ENCODE results near the gene TBC1D24.

TBC1D24 gene

DNA sequence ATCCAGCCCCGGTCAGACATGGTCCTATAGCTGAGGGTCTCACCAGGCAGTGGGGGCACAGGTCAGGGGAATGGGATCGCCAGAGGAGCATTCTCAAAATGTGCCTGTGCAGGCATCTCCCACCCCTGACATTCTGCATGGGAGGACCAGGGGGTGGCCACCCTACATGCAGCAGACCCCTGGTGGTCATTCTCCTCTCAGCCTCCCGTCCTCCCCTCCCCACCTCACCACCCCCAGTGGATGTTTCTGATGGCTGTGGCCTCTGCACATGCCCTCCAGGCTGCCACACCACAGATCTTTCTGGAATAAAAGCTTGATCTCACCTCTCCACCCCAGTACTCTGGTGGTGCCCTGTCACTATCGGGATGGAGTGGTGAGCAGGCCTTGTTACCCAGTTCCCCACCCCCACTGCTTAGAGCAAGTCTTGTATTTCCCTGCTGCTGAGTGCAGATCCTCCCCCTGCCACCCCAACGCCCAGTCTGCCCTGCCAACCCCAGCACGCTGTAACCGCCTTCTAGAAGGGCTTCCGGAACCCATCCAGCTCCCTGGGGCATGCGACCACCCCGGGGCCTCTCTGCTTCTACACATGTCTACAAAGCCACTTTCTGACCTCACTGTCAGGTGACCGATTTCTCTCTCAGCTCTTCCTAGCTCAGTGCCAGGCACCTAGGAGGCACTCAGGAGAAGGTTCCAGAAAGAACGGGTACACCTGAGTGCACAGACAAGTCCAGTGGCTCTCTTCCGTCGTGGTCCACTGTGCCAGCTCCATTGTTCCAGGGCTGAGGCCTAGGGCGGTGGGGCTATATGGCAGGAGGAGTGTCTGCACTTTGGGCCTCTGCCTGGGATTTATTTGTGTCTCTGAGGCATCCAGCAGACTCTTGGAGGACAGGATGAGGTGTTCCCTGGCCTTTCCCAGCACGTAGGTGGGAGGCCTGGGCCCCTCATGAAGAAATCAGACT lies 9.3 kb downstream of the TBC1D24 start:
- DNase-seq, result no peak

DNA sequence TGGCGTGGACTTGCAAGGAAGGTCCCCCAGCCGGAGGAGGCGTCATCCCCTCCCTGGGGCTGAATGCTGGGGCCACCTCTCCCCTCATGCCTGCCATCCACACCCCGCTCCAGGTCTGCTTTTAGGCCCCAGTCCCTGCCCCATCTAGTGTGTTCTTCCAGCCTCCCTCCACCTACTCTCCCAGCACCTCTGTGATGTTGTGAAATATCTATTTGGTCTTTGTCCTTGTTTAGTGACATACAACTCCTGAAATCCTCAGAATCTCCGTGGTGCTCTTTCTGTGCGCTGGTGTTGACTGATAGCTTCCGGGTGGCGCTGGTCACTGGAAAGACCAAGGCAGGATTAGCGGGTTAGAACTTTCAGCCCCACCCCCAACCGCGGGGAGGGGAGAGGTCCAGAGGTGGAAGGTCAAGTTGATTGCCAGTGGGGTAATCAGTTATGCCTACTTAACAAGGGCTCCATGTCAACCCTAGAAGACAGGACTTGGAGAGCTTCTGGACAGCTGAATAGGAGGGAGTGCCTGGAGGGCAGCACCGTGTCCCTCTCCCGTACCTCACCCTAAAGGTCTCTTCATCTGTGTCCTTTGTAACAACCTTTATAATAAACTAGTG lies 10.1 kb downstream of the TBC1D24 start:
- no peak for DNase-seq

DNA sequence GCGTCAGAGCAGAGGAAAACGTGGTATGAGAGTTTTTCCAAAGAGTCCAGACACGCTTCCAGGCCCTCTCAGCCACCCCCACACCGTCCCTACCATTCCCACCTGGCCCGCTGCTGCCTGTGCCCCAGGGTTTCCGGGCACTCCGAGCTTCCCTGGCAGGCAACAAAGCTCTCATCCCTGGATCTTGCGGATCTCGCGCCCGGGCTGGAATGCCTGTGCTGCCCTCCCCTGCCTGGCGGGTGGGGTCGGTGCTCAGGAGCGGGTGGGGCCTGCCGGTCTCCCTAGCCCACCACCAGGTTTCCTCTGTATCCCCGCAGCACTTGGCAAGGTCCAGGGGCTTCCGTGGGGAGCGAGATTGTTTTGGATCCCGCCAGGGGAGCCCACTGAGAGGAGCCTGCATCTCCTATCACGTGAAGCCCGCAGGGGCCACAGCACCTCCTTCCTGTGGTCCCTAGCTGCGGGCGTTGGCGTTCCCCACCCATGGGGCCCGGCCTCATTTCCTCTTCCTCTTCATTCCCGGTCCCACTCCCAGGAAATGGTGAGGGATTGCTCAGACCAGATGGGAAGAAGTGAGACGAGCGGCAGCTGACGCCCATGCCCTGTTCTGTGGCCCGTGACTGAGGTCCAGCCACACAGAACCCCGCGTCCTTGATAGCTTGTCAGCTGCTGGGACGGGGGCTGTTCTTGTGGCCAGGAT lies 11.0 kb downstream of the TBC1D24 start:
- no peak for DNase-seq

DNA sequence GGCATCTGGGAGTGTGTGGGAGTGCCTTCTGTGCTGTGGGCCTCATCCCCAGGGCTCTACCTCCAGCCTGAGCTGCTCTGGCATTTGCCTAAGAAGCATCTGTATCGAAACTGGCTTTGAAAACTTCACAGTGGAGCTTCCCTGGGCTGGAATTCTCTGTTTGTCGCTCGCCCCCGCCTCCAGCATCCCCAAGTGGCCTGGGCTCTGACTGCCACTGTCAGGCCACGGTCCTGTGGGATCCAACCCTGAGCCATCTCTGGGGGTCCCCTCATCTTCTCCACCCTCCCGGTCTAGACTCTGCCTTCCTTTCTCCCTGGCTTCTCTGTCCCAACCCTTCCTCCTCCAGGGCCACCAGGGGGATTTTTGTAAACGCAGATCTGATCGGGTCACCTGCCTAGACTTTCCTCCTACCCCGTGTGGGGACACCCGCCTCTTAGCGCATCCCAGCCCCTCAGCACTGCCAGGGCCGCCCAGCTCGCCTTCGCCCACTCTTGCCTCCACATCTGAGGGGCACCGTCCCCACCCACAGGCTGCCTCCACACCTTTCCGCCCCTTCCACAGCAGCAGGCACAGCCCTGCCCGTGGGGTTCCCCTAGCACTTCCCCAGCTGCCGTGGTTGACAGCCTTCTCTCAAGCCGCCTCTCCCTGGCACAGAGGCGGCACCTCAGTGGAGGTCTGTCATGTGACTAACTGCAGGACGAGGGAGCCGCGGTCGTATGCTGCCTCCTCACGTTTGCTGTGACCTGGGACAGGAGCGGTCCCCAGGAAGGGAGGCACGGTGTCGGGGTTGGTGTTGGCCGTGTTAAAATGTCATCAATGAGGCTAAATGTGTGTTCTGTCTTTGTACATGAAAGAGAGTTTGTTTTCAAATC lies 12.0 kb downstream of the TBC1D24 start:
- DNase-seq, result peak; percentile 53

DNA sequence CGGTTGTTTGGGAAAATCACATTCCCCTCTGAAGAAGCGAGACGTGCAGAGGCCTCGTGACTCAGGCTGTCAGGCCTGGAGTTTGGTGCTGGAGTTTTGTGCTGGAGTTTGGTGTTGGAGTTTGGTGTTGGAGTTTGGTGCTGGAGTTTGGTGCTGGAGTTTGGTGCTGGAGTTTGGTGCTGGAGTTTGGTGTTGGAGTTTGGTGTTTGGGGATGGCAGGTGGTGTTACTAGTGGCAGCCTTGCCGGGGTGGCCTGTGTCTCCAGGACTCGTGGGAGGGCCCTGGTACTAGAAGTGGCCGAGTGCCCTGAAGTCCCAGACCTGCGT lies 12.6 kb downstream of the TBC1D24 start:
- DNase-seq, result no peak

DNA sequence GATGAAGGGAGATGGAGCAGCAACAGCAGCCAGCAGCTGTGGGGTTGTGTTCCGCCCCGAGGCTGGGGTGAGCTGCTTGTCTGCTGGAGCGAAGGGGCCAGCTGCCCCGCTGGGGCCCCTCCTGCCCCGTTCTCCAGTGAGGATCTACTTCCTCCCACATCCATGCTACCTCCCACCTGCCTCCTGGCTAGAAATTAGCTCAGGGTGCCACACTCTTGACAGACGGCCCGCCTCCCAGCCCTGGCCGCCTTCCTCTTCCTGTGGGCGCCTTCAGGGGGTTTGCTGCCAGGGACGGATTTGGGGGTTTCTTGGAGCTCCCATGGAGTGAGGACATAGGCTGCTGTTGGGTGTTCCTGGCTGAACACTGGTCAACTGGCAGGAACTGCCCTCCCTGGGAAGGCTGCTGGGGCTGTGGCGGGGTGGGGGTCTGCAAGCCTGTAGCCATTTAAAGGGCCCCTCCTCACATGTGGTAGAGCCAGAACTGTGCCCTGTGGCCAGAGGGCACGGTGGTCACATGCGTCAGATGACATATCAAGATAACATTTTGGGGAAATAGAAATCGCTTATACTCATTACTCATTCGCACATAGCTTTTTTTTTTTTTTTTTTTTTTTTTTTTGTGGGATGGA lies 13.1 kb downstream of the TBC1D24 start:
- DNase-seq, result no peak

DNA sequence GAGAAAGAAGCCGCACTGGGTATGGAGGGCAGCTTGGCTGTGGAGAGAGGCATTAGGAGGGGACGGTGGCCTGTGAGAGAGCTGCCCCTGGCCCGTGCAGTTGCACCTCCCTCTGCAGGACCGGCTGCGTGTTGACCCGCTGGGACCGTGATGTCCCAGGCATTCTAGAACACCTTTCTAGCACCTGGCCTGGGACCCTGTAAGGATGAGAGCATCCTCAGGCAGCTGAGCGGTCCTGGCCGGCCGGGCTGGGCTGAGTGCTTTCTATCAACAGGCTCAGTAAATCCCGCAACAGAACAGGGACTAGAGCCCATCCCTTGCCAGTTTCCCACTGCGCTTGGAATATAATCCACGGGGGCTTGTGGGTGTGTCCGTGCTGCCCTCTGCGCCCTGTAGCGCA lies 14.7 kb downstream of the TBC1D24 start:
- DNase-seq, result no peak

DNA sequence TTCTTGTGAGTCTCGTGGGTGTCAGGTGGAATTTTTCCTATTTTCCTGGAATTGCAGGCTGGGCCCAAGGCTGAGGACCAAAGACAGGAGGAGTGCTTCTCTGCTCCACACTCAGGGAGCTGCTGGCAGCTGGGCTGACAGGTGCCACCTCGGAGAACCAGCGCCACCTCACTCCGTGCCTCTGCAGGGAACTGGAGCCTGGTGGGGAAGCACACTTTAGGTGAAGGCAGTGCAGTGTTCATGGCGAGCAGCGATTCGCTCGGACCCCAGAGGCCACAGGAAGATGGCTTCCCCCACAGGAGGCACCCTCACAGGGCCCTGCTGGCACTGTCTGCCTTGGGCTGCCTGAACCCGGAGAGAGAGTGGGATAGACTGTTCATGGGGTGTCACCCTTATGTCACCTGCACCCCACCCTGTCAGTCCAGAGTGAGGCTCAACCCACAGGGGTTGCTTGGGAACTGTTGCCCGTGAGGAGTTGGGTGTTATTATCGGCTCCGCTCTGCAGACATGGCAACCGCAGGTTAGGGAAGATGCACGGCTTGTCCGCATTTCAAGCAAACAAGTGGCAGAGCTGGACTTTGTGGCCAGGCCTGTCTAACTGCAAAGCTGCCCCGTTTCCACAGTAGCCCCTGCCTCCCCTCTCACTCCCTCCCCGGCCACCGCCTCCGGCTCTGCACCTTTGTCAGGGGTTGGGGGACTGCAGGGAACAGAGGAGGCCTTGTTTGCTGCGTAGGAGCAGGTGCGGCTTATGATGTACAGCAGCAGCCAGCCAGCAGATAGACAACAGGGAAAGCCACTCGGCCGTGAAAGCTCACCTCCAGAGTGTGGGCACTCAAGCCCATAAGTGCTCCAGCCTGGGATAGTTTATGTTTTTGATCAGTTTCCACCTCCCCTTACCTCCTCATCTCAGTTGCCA lies 15.5 kb downstream of the TBC1D24 start:
- DNase-seq, result peak; percentile 90

DNA sequence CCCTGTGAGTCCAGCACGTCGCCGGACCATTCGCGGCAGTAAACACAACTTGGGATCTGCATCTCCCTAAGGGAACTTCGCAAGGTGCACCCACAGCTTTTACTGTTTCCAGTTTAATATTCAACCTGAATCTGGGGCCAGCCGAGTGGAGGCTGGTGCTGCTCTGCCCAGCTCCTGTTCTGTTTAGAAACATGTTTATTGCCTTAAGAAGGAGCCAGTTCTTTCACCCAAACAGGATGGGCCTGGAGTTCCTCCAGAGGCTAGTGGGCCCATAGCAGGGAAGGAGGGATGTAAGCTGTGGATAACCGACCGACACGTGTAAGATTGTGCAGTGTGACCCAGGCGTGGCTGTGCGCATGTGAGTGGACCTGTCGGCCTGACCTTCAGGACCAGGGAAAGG lies 17.4 kb downstream of the TBC1D24 start:
- DNase-seq, result no peak

DNA sequence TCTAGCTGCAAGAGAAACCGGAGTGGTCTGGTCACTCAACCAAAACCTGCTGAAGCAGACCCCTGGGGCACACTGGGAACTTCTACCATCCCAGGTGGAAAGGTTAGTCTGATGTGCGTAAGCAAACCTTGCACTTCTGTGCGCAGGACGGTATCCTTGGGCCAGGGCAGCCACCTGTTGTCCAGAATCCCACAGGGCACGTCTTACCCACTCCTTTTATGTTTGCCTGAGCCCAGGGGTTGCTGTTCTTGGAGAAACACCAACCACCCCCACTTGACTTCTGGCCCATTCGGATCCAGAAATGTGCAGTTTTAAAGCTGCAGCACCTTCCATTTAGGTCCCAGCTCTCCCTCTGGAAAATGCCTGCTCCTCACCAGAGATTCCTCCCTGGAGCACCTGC lies 18.7 kb downstream of the TBC1D24 start:
- DNase-seq, result no peak

DNA sequence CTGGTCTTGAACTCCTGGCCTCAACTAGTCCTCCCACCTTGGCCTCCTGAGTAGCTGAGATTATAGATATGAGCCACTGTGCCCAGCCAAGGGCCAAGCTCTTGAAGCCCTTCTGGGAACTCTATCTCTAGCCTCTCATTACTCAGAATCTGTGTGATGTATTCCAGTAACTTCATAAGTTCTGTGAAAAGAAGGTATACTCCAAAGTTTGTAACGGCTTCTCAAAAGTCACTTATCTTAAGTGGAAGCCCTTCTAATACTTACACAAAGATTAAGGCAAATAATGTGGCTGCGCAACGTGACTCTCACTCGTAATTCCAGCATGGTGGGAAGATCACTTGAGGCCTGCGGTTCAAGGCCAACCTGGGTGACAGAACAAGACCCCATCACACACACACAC lies 19.7 kb downstream of the TBC1D24 start:
- DNase-seq, result no peak

DNA sequence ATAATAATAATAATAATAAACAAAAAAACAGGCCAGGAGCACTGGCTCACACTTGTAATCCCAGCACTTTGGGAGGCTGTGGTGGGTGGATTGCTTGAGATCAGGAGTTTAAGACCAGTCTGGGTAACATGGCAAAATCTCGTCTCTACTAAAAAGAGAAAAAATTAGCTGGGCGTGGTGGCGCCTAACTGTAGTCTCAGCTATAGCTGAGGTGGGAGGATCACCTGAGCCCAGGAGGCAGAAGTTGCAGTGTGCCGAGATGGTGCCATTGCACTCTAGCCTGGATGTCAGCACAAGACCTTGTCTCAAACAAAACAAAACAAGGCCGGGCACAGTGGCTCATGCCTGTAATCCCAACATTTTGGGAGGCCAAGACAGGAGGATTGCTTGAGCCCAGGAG lies 20.1 kb downstream of the TBC1D24 start:
- no peak for DNase-seq

DNA sequence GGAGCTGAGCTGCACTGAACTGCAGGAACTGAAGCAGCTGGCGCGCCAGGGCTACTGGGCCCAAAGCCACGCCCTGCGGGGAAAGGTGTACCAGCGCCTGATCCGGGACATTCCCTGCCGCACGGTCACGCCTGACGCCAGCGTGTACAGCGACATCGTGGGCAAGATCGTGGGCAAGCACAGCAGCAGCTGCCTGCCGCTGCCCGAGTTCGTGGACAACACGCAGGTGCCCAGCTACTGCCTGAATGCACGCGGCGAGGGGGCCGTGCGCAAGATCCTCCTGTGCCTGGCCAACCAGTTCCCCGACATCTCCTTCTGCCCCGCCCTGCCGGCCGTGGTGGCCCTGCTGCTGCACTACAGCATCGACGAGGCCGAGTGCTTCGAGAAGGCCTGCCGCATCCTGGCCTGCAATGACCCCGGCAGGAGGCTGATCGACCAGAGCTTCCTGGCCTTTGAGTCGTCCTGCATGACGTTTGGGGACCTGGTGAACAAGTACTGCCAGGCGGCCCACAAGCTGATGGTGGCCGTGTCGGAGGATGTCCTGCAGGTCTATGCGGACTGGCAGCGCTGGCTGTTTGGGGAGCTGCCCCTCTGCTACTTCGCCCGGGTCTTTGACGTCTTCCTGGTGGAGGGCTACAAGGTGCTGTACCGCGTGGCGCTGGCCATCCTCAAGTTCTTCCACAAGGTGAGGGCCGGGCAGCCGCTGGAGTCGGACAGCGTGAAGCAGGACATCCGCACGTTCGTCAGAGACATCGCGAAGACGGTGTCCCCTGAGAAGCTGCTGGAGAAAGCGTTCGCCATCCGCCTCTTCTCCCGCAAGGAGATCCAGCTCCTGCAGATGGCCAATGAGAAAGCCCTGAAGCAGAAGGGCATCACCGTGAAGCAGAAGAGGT lies 21.5 kb downstream of the TBC1D24 start:
- no peak for DNase-seq

DNA sequence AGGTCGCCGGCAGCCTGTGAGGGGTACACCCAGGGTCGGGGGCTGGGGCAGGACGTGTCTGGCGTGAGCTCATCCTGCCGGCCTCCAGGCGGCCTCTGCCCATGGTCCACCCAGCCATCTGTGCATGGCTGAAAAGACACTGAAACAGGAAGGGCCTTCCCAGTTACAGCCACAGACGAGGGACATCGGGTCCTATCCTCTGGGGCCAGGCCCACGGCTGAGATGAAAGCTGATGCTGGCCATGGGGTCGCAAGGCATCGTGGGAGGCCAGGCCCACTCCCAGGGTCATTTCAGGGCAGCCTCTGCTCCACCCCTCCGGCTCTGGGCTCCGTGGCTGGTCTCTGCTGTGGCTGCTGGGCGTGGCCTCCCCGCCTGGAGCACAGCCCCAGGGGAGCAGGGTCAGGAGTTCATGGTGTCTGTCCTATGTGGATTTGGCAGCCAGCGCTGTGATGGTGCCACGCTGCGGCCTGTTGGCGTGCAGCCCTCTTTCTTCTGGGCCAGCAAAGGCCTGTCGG lies 22.2 kb downstream of the TBC1D24 start:
- DNase-seq, result peak; percentile 61

DNA sequence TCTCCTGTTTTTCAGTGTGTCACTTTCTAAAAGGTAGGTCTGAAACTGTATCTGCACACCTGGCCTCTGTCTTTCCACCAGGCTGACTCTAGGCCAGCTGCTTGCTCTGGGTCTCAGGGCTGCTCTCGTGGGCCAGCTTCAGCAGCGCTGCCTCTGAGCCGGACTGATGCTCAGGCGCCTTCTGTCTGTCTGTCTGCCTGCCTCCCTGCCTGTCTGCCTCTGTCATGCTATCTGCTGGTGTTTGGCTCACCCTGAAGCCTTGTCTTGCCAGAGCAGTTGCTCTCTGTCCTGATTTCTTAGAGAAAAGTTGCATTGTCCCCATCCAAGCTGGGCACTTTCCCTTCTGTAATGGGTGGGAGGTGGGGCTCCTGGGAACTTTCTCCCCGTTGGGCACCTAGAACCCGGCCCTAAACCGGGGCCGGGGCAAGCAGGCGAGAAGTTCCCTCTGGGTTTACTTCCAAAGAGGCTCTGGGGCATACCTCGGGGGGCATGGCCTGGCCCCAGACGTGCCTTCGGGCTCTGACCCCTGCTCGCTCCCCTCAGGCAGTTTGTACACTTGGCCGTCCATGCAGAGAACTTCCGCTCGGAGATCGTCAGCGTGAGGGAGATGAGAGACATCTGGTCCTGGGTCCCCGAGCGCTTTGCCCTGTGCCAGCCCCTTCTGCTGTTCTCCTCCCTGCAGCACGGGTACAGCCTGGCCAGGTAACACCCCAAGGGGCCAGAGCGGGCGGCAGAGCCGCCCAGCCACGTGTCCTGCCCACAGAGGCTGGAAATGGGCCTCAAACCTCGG lies 23.0 kb downstream of the TBC1D24 start:
- no peak for DNase-seq

DNA sequence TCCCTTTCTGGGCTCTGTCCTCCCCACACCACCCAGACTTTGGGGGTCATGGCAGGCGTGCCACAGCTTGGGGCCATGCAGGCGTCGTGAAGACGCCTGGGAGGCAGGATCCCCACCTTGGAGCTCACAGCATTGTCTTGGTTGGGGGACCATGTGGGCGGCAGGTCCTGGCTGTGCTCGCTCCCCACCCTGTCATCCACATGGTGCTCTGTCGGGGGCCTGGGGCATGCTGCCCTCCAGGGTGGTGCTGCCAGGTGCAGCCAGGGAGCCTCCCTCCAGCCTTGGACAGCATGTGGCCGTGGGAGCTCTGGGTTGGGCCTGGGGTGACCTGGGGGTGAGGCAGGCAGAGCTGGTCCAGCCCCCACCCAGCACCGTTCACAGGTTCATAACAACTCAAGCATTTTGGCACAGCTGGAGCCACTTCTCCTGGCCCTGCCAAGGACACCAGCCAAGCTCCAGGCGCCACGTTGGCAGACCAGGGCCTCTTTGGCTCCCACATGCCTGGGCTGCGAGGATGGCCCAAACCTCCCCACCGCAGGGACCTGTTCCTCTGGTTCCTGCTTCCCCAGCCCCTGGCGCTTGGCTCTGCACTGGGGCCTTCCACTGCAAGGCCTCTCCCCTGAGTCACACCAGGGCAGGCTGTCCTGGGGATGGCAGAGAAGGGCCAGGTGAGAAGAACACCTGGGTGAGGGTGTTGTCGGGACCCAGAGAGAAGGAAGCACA lies 23.8 kb downstream of the TBC1D24 start:
- peak; percentile 41 for DNase-seq

DNA sequence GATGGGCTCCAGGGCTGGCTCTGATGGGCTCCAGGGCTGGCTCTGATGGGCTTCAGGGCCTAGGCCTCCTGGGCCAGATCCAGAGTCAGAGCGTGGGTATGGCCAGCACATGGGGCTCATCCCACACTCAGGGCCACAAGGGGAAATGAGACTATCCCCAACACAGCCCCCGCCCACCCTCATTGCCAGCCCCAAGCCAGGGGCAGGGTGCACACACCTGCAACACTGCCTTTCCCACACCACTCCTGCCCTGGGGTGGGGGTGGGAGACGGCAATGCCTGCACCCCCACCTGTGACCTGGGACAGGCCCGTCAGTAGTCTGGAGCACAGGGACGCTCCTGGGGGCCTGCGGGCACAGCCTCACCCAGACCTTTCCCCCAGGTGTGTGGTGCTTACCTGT lies 24.5 kb downstream of the TBC1D24 start:
- DNase-seq, result no peak

DNA sequence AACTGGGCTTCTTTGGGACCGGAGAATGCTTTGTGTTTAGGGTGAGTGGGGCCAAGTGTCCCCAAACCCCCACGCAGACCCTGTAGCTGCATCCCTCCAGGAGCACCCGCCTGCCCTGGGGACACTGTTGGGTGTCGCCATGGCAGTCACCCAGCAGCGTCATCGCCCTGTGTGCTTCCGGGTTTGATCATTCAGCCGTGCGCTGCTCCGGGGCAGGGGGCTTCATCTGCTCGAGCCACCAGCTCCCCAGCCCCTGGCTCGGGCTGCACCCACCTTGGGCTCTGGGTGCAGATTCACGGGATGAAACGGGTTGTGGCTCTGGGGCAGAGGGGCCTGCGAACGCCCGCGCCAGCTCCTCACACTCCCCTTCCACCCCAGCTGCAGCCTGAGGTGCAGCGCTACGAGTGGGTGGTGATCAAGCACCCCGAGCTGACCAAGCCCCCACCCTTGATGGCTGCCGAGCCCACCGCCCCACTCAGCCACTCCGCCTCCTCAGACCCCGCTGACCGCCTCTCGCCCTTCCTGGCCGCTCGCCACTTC lies 25.0 kb downstream of the TBC1D24 start:
- DNase-seq, result no peak
